C4-2B (cell line): Measurements from ENCODE around the gene BICRA.

Experiments used
- CTCF ChIP-seq: fragments of 450-650 bp; conservative IDR thresholded peaks from 2 replicates; pipeline ENCODE4 v1.5.1; 2017; ENCODE audit warnings: mild to moderate bottlenecking
- ZFX ChIP-seq: fragments of 450-650 bp; IDR thresholded peaks from 2 replicates; pipeline ENCODE4 v1.6.1; 2017

GRCh38 chr19:47671499-47671898, 62.6 kb downstream of the BICRA start:
- no peak for TF ChIP-seq CTCF
- no peak for TF ChIP-seq ZFX
